GM12892 (cell line): ENCODE results near the gene RPTOR.

Experiments
- POLR2A ChIP-seq: IDR thresholded peaks from 2 replicates; pipeline ENCODE4 v1.6.1; 2011; ENCODE audit warnings: low read depth, low read length, control low read depth
- POLR2AphosphoS5 ChIP-seq: IDR thresholded peaks from 2 replicates; pipeline ENCODE4 v1.6.1; 2011; ENCODE audit warnings: low read depth, low read length, control low read depth

- TF ChIP-seq POLR2A (no peak), POLR2AphosphoS5 (no peak)
Observed at GRCh38 chr17:80759377-80759673, 214.7 kb downstream of the RPTOR start.
